Tibial nerve (tissue), 3 donors: ENCODE data around the gene TBCD.

ENCODE experiments used
- POLR2A ChIP-seq, 2 donors: fragments of 450-650 bp; IDR thresholded peaks; one replicate each; pipeline ENCODE4 v1.6.1; 2017; ENCODE audit warnings: antibody characterized with exemption in 2 of 2, mild to moderate bottlenecking in 2 of 2, moderate library complexity in 2 of 2
- TF ChIP-seq, protein P1 (sequence below), 5 experiments: fragments of 200-600 bp in 3 of 5; fragments of 450-650 bp in 2 of 5; sonication (generic) in 3 of 5; IDR thresholded peaks; one replicate each; pipeline ENCODE4 v1.5.1; 2016 to 2019; ENCODE audit warnings: antibody characterized with exemption in 5 of 5, mild to moderate bottlenecking in 3 of 5, moderate library complexity in 2 of 5

DNA sequence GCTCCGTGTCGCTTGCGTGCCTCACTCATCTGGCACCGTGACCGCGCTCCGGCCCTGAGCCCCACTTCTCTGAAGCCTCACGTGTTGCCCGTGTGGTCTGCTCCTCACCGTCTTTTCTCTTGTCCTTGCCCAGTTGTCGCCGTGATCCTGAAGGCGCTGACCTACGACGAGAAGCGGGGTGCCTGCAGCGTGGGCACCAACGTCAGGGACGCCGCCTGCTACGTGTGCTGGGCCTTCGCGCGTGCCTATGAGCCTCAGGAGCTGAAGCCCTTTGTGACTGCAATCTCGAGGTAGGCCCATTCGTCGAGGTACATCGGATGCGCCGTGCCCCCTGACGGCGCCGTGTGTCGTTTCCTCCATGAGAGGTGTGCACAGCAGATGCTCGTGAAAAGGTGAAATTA lies 118.2 kb downstream of the TBCD start:
- TF ChIP-seq, protein P1, sequence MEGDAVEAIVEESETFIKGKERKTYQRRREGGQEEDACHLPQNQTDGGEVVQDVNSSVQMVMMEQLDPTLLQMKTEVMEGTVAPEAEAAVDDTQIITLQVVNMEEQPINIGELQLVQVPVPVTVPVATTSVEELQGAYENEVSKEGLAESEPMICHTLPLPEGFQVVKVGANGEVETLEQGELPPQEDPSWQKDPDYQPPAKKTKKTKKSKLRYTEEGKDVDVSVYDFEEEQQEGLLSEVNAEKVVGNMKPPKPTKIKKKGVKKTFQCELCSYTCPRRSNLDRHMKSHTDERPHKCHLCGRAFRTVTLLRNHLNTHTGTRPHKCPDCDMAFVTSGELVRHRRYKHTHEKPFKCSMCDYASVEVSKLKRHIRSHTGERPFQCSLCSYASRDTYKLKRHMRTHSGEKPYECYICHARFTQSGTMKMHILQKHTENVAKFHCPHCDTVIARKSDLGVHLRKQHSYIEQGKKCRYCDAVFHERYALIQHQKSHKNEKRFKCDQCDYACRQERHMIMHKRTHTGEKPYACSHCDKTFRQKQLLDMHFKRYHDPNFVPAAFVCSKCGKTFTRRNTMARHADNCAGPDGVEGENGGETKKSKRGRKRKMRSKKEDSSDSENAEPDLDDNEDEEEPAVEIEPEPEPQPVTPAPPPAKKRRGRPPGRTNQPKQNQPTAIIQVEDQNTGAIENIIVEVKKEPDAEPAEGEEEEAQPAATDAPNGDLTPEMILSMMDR (IDR thresholded peaks at IDR 0.05) = no peak
- no peak for TF ChIP-seq POLR2A (IDR thresholded peaks at IDR 0.05)
